Activated CD8-positive, alpha-beta memory T cell treated with anti-CD3 and anti-CD28 coated beads for 1 hour (primary cell): ENCODE measurements around the gene IRF8.
"Not testable (repeated sequence)": the region's sequence is repeated elsewhere in the genome, so short reads cannot be mapped to it uniquely, and the experiment has no call there.

Experiments
- DNase-seq, 2 donors: peaks; one replicate each; pipeline ENCODE4 v3.0.0-alpha.2; 2020; ENCODE audit warnings: low read depth in 1 of 2; ENCODE audit errors: extremely low read depth in 1 of 2

IRF8 gene

DNA sequence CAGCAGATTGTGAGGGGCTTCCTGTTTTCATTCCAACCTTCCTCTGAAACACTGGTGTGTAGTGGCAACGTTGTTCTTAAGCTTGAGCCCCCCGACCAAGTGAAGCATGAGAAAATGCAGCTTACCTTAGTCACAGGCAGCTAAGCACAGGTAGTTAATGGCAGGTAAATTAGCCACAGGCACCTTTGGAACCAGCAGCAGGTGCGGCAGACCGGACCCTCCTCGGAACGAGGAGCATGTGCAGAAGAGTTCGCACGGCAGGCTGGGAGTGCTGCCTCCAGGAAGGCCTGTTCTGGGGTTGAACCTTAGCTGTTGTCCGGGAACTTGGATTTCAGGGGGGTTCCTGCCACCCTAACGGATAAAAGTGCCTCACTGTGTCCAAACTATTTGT lies 7.2 kb upstream of the IRF8 start:
- no peak for DNase-seq

DNA sequence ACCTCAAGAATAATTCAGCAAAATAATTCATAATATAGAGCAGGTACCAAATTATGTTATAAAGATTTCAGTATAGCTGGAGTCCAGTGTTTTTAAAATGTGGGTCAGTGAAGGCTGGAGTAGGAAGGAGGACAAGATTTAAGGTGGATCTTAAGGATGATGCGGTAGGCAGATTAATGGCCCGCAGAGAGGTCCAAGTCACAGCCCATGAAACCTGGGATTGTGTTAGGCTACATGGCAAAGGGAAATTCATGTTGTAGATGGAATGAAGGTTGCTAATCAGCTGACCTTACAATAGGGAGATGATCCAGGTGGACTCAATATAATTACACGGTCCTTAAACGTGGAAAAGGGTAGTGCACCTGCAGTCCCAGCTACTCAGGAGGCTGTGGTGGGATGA lies 6.2 kb upstream of the IRF8 start:
- DNase-seq, result no peak

DNA sequence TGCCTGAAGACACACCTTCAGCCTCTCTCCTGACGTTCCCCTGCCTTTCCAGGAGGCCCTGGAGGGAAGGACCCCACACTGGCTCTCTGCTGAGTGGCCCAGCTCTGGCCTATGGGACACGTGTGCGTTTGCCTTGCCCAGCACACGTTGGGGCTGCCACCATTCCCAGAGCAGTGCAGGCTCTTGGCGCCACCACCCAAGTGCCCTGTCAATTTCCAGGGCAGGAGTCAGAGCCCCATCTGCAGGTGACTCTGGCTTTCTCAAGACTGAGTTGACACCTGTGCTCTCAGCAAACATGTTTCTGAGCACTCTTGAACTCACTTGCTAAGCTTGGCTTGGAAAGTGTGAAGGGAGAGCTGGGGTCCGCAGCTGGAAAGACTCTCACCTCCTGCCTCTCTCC lies 4.7 kb upstream of the IRF8 start:
- no peak for DNase-seq

DNA sequence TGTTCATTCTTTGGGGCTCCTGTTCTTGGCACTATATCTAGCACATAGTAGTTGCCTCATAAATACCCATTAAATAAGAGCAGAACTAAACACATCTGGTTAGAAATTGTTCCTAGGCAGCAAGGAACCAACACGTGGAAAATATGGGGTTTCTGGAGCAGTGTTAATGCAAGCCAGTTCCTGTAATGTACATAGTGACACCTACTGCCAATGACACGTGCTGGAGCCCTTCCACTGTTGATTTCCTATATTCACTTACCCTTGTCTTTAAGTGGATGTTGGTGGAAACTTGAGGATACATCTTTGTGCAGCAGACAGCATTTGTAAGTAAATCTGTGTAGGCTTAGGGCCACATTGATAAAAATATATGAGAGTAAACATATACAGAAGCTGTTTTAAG lies 1.6 kb upstream of the IRF8 start:
- no peak for DNase-seq

DNA sequence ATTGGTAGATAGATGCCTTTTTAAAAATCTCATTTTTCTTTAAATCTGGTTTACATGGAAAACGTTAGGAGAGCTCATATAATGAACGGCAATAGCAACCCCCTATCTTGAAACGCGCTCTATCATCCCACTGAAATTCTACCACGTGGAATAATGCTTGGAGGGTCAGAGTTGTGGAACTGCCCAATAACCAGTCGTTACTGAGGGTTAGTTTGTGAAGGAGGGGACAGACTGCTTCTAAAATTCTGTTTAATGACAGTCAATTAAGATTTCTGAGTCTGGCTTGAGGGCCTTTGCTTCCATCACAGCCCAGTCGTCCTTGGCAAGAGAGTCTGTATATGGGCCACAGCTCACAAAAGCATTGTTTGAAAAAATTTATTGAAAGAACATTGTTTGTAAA lies 482 bp downstream of the IRF8 start:
- no peak for DNase-seq

DNA sequence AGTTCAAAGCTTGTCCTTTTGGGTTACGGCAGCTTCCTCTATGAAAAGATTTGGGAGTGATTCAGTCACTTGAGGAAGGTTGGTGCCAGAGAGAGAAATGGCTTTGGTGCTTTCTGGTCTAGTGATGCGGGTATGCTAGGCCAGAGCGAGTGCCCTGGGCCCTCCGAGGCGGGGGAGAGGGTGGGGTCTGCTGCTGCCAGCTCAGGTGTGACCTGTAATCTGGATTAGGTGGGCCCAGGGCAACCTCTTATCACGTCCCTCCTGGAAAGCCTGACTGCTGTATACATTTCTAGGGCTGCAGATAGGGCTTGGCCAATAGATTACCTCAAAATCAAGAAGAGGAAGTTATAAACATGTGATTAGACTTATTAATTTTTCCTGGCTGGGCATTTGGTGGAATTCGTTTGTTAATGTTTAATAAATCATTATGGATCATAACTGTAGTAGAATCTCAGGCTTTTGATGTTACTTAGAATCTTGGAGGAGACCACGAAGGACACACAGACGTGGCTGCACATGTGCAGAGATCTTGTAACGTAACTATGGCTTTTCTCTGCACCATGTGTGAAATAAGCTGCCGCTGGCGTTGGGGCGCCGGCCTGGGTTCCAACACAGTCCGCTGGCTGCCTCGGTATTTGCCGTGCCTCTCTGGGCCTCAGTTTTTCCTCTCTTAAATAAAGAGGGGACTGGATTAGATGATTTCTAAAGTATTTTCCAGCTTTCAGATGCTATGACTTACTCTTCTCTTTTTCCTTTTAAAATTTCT lies 1.2 kb downstream of the IRF8 start:
- no peak for DNase-seq

DNA sequence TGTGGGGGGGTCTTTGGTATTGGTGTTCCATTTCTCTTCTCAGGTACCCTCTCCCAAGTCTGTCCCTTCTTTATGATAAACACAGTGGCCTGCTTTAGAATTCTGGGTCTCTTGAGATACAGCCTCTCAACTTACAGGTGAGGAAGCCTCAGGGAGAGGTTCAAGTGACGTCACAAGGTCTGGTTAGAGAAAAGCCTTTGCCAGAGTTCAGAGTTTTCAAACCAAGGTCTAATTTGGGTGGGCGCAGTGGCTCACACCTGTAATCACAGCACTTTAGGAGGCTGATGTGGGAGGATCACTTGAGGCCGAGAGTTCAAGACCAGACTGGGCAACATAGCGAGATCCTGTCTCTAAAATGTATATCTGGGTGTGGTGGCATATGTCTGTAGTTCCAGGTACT lies 2.1 kb downstream of the IRF8 start:
- DNase-seq, result no peak

DNA sequence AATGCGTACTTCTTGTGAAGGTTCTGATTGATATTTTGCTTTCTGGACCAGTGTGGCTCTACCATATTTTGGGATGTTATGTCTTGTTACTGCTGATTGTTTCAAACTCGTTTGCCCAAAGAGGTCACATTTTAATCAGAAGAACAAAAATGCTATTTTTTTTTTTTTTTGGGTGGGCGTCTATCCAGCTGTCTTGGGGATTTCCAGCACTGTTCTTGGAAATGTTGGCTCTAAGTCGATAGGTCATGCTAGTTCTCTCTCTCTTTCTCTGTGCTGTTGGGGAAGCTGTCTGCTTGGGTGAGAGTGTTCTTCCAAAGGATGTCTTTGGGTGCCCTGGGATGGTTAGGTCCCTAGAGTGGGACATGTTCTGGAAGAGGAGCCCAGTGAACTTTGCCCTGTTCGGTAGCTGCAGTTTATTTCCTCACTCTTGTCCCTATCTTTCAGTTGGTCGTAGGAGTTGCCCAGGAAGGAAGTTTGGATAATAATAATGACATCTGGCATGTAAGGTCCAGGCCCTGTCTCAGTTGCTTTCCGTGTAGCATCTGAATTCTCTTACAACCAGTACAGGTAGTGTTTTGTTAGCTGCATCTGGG lies 2.9 kb downstream of the IRF8 start:
- DNase-seq, result no peak

DNA sequence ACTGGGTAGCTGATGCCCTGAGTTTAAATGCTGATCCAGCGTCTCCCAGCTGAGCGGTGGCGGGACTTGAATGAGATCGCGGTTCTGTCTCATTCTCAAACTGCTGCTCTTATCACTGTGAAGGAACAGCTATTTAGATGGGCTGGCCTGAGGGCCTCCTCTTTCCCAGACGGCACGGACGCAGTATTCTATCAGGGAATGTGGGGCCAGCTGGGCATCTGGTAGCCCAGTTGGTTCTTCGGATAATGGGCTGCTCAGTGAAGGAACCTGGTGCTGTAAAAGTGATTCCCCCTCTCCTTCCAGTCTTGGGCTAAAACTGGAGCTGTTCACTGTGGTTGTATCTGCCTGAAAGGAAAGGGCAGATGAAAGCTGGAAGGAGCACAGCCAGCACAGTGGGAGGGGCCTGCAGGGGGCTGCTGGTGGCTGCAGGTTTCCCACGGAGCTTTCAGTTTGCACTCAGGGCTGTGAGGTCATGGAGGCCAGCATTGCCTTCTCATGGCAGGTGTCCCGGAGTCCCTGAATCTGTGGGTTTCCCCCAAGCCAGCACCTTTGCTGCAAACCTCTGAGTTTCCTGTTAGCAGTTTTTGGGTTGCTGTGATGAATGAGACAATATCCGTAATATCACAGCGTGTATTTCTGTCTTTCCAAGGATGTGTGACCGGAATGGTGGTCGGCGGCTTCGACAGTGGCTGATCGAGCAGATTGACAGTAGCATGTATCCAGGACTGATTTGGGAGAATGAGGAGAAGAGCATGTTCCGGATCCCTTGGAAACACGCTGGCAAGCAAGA lies 3.6 kb downstream of the IRF8 start:
- peak in 1 of 2 donors; percentile 31 for DNase-seq

DNA sequence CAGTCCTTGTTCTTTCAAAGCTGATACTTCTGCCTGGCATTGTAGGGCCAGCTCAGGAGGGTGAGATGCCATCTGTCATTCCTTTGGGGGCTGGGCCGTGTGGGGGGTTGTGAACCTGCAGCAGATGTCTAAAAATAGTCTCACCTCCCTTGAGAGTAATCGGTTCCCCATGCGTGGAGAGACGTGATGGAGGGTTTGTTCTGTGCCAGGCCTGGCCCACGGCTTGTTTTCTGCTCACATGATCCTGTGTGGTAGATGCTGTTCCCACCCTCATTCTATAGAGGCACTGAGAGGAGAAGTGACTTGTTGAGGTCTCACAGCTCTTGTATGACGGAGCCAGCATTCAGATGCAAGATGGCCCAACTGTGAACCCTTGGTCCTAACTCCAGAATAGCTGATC lies 4.6 kb downstream of the IRF8 start:
- no peak for DNase-seq

DNA sequence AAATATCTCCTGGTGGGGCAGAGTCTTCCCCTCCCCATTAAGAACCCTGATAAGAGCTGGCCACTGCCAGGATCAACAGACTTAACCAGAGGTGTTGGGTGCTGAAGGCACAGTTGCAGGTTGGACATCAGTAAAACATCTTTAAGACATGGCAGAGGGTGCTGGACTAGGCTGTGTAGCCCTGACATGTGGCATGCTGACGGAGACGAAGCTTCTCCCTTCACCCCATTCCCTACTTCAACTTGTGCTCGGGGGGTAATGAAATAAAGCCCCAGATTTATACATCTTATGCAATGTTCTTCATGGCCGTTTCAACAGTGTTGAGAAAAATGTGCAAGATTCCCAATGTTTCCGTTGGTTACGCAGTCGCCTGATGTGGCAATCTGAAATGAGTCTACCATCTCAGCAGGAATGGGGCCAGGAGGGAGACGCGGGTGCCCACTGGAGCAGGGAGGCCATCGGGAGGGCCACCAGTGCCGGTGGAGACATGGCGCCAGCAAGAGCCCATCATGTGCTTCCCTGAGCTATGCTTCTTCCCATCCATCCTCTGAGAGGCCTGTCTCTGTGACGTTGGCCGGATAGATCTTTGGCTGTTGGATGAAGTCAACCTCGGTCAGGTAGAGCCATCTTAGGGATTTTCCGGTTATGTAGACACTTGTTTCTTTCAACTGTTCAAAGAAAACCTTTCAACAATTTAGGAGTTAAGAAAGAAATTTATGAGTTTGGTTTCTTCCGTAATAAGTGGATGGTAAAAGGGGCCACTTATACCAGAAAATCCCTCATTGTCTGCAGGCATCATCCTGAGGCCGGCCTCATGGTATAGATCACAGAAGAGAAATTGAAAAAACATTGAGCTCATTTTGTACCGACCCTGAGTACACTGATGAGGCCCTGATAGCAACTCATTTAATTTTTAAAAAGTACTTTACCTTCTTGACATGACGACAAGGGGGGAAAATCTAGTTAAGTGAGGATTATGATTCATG lies 6.4 kb downstream of the IRF8 start:
- DNase-seq, result no peak

DNA sequence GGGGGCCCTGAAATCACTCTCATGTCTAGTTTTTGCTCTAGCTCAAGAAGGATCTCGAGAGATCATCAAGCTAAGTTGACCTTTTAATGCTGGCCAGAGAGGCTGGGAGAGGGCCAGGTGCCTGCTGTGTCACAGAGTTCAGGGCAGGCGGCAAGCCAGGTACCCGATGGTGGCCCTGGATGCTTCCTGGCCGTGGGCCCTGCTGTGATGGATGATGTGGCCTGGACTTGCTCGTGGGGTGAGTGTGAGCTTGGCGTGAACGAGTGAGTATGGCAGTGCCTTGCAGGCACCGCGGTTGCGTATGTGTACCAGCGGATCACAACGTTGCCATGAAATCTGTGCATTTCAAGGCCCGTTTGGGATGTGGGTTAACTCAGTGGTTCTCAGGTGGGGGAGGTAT lies 7.4 kb downstream of the IRF8 start:
- DNase-seq, result no peak

DNA sequence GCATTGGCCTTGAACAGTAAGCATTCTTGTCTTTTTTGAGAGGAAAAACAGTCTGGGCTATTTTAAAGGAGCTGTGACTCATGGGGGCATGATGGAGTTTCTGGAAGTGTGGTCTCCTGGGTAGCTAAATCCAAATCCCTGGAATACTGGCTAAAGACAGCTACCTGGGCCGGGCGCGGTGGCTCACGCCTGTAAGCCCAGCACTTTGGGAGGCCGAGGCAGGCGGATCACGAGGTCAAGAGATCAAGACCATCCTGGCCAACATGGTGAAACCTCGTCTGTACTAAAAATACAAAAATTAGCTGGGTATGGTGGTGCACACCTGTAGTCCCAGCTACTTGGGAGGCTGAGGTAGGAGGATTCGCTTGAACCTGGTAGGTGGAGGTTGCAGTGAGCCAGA lies 8.3 kb downstream of the IRF8 start:
- DNase-seq, result not testable (repeated sequence)

DNA sequence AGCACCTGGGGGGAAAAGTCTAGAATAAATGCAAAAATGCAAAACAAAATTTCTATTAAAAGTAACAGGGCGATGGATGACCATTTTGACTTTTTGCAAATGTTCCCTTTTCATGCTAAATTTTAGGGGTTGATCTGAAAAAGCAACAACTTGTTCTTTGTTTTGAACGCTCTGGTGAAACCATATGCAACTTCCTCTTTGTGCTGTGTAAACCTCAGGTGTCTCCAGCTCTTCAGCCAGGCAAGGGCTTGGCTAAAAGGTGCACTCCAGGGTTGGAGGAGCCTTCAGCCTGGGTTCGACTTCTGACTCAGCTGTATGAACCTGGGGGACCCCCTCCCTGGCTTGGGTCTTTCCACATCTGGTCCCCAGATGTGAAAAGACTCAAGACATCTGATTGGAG lies 9.5 kb downstream of the IRF8 start:
- no peak for DNase-seq

DNA sequence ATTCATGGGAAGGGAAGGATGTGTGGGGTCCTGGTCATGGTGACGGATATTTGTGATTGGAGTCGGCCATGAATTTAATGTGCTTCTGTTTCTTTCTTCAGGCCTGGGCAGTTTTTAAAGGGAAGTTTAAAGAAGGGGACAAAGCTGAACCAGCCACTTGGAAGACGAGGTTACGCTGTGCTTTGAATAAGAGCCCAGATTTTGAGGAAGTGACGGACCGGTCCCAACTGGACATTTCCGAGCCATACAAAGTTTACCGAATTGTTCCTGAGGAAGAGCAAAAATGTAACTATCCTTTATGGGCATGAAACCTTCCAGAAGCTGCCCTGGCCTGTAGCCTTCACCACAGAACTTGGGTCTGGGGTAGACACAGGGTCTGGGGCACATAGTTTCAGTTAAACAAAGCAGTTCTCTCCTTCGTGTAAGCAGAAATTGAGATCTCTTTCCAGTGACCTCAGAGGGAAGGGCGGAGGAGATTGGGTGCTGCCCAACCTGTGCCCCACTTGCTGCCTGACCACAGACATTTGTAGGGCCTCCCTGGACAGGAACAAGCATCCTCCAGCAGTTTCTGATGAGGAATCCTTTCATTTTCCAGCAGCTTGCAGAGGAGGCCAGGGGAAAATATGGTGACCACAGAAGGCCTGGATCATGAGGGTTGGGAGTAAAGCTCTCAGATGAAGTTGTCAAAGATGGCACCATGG lies 10.1 kb downstream of the IRF8 start:
- no peak for DNase-seq

DNA sequence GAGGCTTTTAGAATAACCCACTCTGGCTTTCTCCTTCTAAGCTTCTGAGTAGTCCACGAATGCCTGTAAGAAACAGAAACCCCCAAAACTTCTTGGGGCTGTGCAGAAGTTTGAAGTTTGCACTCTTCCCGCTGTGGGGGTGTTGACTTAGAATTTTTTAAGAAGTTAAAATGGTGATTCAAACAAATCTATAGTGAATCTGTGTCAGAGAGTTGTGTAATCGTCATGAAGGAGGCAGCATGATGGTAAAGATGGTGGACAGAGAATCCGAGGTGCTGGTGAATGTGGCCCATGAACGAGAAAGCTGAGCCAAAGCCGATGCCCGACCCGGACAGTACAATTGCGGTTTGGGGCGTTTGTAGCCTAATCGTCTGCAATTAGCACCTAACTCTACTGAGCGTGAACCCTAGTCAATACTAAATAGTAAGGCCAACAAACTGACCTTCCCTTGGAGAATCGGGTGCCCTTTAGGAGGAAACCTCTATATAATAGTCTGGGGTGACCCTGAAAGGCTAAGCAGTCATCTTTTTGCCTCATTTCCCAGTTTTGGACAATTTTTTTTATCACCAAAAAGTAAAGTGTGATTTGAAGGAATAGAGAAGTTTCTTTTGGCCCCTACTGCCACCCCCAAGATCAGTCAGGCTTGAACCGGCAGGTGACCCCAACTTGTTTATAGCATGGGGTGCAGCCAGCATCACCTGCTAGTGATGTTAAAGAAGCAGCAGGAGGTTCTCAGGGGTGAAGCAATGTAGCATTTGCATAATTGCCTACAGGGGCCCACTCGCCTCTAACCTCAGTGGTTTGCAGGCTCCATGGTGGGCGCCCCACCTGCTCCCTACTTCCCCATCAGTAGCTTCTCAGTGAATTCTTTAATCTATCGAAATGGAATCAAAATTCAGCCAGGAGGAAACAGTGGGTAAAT lies 11.2 kb downstream of the IRF8 start:
- DNase-seq, result no peak

DNA sequence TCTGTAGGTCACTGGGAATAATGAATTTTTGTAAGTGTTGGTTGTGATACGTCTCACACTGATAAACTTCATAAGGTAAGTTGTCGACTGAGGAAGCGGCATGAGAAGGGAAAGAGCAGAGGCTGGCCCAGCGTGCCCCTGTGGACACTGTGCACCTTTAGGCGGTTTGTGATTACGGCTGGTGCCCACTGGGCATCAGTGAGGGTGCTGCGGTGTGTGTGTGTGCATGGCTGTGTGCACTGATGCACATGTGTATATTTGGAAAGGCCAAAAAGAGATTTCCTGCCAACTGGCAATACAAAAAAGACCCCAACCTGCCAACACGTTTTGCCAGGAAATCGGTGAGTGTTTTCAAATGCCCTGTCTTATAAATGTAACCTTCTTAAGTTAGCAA lies 11.9 kb downstream of the IRF8 start:
- no peak for DNase-seq

DNA sequence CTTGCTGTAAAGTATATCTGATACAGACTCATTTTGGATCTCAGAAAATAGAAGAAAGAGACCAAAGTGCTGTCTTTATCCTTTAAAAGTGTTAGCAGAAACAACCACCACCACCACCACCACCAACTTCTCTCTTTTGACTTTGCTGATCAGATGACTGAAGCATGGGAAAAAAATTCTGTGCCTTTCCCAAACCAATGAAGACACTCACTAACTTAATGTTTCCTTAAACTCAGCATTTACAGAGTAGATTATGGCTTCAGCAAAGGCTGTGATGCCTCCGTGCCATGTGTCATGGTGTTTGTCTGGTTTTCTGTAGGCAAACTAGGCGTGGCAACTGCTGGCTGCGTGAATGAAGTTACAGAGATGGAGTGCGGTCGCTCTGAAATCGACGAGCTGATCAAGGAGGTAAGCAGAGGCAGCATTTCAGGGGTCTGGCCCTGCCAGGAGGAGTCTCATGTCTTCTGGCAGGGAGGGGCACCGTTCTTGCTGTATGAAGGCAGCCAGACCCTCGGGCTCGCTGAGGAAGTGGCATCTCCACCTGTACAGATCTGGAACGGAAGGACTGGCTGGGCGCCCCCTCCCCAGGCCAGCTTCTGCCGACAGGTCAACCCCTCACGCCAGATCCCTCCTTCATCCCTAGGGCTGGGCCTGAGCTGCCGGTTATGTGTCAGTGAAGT lies 12.4 kb downstream of the IRF8 start:
- DNase-seq, result no peak
